GM18517 (cell line): ENCODE measurements around the gene MORC3.
"Not testable (repeated sequence)": the region's sequence is repeated elsewhere in the genome, so short reads cannot be mapped to it uniquely, and the experiment has no call there.

Experiments
- ATAC-seq: cut with Tn5 transposase; IDR thresholded peaks from one replicate; pipeline ENCODE4 v1.9.1; 2021; ENCODE audit warnings: mild to moderate bottlenecking, moderate library complexity; ENCODE audit not compliant: unreplicated experiment

Gene MORC3

DNA sequence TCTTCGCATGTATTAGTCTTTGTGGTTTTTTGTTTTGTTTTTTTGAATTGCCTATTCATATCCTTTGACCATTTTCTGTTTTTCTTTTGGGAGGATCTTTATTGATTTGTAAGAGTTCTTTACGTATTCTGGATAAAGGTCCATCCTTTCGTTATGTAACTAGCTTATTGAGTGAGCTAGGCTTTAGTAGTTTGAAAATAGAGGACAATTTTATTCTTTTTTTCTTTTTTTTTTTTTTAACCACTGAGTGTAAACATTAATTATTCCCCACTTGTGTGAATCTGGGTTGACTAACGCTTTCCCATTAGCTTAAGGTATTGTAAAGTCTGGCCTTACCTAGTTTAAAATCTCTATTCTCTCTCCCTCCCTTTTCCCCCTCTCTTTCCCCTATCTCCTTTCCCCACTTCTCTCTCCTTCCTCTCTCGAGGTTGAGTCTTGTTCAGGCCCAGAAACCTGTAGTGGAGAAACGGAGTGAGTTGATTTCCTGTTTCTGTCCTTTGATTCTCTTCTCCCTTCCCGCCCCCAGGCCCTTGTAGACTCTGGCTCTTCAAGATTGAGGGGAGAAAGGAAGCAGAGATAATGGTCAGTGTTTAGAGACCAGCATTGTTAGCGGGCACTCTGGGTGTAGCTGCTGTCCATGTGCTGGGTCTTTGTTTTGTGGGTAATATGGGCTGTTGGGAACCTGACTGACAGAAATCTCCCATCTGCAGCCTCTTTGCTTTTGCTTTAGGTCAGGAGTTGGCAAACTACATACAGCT lies 1.5 kb downstream of the MORC3 start:
- ATAC-seq, result no peak

DNA sequence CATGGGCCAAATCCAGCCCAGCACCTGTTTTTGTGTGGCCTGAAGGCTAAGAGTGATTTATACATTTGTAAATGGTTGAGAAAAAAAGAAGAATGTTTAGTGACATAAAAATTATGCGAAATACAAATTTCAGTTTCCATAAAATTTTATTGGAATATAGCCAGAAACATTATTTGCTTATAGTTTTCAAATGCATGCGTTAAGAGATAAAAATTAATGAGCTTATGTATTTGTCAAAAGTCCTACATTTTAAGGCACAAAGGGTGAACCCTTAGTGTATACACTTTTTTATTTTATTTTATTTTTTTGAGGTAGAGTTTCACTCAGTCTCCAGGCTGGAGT lies 2.1 kb downstream of the MORC3 start:
- no peak for ATAC-seq

DNA sequence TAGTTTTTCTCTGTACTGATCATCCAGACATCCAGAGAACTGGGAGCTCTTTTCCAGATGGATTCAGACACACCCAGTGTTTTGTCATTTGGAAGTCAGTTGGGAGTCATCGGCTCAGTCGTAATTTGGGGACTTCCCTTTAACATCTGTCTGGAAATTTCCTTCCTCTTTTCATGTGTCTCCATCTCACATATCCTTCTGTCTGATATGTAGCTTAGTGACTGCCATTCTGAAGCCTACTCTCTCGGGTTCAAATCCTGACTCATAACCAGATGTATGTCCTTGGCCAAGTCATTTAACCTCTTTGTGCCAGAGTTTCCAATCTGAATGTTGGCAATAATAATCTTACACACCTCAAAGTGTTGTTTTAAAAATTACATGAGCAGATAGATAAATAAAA lies 3.0 kb downstream of the MORC3 start:
- no peak for ATAC-seq

DNA sequence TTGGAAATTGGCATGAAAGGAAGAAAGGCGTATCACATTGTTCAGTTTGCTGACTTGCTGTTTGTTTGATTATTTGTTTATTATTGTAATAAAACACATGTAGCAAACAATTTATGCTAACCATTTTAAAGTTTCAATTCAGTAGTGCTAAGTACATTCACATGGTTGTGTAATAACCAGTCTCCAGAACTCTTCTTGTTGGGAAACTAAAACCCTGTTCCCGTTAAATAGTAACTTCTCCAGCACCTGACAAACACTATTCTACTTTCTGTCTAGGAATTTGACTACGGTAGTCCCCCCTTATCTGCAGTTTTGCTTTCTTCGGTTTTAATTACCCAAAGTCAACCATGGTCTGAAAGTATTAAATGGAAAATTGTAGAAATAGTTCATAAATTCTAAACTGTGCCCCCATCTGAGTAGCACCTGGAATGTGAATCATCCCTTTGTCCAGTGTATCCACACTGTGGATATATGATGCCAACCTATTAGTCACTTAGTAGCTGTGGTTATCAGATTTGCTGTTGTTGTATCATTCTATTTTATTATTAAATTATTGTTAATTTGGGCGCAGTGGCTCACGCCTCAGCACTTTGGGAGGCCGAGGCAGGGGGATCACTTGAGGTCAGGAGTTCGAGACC lies 5.5 kb downstream of the MORC3 start:
- no peak for ATAC-seq

DNA sequence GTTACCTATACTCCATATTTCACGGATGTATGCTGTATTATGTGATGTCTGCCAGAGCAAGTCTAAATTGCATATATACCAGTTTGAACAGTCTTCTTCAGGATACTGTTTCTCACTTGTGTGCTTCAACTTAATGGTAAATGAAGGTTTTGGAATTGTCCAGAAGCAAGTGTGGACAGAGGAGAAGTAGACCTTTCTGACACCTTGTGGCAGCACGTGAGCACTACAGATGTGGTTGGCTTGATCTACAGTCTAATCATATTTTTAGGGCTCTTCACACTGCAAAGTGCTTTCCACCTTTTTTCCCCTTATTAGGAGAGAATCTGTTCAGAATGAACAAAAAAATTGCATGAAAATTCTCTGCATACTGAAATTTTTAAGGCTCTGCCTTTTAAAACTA lies 10.9 kb downstream of the MORC3 start:
- ATAC-seq, result peak; percentile 72

DNA sequence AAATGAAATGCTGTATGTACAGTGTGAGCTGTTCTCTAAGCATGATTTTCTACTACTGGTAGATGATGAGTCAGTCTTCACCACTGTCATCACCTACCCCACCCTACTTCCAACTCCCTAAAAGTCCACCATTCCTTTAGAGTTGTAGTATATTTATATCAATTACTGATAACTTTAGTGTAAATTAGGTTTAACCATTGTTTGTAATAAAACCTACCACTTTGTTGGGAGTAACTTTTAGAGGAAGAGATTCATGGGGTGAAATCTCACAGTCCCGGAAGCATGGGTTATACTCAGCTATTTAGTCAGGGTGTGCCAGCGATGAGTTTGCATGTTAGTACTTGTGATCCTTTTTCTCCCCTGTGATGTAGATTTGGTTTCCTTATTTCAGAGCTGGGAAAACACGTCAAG lies 17.1 kb downstream of the MORC3 start:
- ATAC-seq, result no peak

DNA sequence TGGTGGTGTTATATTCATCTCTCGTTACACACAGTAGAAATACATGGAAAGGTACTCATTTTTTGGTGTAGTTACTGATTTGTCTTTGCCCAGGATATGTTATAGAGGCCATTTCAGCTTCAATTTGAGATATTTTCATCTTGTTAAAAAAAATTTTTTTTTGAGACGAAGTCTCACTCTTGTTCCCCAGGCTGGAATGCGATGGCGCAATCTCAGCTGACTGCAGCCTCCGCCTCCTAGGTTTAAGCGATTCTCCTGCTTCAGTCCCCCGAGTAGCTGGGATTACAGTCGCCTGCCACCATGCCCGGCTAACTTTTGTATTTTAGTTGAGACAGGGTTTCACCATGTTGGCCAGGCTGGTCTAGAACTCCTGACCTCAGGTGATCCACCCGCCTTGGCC lies 19.0 kb downstream of the MORC3 start:
- no peak for ATAC-seq

DNA sequence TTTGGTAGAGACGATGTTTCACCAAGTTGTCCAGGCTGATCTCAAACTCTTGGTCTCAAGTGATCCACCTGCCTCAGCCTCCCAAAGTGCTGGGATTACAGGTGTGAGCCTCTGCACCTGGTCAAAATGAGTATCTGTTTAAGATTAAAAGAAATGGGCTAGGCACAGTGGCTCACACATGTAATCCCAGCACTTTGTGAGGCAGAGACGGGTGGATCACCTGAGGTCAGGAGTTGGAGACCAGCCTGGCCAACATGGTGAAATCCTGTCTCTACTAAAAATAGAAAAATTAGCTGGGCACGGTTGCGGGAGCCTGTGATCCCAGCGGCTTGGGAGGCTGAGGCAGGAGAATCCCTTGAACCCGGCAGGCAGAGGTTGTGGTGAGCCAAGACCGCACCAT lies 22.6 kb downstream of the MORC3 start:
- not testable (repeated sequence) for ATAC-seq

DNA sequence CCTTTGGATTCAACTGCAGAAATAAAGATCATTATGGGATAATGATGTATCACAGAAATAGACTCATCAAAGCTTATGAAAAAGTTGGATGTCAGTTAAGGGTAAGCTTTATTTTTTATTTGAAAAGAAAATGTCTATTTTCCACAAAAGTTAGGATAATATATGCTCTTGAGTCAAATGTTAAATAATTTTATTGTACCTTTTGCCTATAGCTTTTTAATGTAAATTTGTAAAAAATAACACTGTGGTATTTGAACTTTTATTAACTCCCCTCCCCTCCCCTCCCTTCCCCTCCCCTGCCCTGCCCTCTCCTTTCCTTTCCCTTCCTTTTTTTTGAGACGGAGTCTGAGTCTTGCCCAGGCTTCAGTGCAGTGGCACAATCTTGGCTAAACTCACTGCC lies 24.9 kb downstream of the MORC3 start:
- no peak for ATAC-seq

DNA sequence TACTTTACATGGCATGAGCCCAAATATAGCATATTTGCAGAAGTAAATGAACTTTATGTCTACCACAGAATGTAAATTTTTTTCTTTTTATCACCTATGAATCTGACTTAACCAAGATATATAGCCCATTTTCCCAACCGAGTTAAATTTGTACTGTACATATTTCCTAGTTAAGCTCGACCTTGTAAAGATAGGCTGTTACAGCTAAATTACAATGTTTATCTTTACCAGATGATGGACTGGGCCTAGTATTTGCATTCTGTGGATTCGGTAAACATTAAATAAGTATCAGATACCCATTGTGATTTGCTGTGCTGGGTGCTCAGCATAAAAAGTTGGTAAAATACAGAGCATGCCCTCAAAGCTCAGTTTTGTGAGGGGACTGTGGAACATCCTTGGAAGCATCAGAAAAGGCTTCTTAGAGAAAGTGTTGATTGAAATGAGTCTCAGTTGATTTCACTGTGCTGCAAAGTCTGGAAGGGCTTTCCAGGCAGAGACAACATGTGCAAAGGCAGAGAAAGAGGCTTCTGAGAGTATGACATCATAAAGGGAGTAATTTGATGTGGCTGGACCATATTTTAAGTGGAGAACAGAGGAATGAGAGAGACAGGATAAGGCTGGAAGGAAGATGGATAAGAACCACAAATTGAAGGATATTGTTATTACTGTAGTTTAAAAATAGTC lies 27.4 kb downstream of the MORC3 start:
- no peak for ATAC-seq

DNA sequence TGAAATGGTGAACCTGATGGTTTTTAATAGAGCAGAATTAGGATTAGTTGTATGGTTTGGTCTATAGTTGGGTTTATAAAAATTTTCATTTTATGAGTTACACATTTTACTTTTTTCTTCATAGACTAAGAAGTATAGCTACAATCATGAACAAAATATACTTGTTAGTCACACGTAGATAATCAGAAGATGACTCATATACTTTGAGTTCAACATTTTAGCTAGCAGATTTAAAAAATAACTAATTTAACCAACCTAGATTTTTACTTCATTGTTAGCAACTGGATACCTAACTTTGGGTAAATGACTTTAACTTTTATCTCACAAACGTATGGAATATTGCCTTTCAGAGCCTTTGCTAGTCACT lies 27.9 kb downstream of the MORC3 start:
- no peak for ATAC-seq

DNA sequence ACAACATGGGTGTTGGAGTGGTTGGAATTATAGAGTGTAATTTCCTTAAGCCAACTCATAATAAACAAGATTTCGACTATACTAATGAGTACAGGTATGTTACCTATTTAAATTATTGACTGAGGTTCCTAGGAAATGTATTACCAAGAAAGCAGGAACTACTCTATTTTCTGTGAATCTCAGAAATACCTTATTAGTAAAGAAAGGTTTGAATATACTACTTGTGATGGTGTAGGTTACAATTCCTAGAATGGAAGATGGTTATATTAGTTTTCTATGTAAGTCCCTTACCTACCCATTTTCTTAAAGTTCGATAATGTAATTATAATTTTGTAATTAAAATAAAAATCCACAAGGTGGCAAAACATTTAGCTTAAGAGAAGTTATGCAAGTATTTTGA lies 29.3 kb downstream of the MORC3 start:
- ATAC-seq, result no peak

DNA sequence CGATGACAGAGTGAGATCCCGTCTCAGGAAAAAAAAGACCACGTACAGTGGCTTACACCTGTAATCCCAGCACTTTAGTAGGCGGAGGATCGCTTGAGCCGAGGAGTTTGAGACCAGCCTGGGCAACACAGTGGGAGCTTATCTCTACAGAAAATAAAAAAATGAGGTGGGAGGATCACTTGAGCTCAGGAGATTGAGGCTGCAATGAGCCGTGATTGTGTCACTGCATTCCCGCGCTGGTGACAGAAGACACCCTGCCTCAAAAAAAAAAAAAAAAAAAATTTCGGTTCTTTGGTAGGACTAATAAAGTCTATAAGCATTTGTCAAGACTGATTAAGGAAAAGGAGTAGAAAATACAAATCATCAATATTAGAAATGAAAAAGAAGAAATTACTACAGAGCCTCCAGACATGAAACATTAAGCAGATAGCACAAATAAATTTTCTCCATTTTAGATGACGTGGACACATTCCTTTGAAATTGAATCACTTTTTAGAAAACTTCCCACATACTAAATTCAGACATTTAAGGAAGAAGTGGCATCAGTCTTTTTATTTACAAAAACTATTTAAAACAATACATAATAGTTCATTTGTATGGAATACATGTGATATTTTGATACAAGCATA lies 30.4 kb downstream of the MORC3 start:
- no peak for ATAC-seq

DNA sequence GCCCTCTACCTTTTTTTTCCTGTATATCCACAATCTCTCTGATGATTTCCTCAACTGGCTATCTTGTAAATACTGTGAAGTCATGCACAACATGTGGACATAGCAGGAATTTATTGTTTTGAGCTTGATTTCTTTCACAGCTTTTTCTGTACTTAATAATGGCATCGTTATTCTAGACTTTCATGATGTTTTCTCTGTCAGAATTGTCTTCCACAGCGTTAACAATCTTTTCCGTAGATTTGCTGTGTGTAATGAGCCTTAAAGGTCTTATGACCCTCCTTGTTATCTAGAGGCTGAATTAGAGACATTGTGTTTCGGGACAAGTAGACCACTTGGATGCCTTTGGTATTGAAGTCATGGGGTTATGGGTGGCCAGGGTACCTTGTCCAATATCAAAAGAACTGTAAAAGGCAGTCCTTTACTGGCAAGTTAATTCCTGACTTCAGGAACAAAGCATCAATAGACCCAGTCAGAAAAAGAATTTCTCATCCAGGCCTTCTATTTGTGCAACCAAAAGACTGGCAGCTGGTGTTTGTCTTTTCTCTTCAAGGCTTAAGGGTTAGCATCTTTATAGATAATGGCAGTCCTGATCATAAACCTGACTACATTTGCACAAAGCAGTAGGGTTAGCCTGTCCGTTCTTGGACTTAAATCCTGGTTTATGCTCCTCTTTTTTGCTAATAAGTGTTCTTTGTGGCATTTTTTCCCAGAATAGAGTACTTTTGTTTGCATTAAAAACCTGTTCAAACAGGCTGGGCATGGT lies 35.1 kb downstream of the MORC3 start:
- no peak for ATAC-seq

DNA sequence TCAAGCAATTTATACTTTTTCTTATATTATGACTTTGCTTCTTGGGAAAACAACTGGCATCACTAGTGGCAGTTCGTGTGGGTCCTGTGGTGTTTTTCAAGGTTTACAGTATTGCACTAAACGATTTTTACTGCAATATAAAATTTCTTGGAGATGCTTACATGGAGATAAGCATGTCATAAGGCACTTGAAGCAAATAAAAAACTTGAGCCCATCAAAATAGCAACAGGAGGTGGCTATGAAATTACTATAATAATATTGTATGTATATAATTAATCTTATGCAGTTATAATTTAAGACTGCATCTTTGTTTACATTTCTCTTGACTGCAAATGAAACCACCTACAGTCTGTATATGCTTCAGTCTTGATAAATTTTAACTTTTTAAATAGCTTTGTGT lies 35.9 kb downstream of the MORC3 start:
- ATAC-seq, result no peak

DNA sequence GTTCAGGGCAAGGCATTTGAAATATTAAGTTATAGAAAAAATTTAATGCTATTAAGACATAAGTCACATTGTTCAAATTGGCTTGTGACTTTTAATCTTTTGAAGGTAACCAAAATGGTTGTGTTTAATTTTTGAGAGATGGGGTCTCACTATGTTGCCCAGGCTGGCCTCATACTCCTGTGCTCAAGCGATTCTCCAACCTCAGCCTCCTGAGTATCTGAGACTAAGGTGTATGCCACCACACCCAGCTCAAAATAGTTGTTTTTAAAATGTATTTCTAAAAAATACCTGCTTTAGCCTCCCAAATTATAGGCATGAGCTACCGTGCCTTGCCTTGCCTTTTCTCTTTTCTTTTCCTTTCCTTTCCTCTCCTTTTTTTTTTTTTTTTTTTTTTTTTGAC lies 39.2 kb downstream of the MORC3 start:
- no peak for ATAC-seq

DNA sequence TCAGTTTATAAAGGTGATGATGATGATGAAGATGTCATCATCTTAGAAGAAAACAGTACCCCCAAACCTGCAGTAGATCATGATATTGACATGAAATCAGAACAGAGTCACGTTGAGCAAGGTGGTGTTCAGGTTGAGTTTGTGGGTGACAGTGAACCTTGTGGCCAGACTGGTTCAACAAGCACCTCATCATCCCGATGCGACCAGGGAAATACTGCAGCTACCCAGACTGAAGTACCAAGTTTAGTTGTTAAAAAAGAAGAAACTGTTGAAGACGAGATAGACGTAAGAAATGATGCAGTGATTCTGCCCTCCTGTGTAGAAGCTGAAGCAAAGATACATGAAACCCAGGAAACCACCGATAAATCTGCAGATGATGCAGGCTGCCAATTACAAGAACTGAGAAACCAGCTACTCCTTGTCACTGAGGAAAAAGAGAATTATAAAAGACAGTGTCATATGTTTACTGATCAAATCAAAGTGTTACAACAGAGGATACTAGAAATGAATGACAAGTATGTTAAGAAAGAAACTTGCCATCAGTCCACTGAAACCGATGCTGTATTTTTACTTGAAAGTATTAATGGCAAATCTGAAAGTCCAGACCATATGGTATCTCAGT lies 49.2 kb downstream of the MORC3 start:
- no peak for ATAC-seq

DNA sequence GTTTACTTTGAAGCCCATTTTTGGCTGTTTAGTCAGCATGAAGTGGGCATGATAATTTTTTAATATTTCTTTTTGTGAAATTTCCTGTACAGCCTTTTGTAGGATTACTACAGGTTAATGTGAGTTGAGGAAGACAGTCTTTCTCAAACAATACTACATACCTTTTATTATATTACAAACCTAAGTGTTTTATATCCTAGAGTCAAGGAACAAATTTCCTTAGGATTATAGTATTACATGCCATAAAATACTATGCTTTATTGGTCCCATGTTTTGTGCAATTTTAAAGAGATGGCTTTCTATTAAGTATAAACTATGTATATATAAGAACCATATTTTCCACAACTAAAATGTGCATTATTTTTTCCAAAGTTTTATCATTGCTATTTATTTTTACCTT lies 56.0 kb downstream of the MORC3 start:
- no peak for ATAC-seq

DNA sequence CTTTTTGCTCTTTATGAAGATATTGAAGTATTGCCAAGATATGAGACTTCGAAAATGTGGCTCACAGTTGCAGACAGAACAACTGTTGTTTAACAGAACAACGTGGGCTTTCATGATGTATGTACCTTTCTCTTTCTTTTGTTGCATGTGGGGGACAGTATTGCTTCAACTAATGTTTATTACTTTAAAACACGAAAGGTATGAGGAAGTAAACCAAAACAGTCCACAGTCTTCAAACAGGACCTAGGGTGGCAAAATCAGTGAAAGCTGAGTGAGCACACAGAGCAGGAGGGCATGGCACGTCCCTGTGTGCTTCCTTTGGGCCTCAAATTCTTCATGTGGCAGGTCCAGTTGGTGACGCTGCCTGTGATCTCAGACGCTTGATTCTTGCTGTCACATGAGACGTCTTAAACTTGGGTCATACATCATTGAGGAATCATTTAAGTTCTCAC lies 57.4 kb downstream of the MORC3 start:
- no peak for ATAC-seq

DNA sequence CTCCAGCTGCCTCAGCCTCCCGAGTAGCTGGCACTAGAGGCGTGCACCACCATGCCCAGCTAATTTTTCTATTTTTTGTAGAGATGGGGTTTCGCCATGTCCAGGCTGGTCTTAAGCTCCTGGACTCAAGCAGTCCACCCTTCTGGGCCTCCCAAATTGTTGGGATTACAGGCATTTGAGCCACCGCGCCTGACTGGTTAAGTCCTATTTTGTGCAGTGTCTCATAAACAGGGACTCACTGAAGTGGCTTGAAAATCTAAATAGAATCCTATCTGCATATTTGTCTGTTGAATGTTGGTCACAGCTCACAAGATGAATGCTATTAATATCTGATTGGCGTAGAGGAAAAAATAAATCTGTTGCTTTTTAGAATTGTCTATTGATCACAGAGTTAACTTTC lies 59.3 kb downstream of the MORC3 start:
- ATAC-seq, result no peak
